B cell (primary cell): ENCODE data around the gene ARHGEF10L. TPM values are rescaled to one million over a fixed set of nuclear protein-coding genes. Genes with fewer than 3 reads are reported as not detected.

Experiments
- ATAC-seq: fragments of 200-7000 bp; cut with Tn5 transposase; one replicate; pipeline ENCODE4 v1.10.0; 2021; ENCODE audit warnings: low read depth, mild to moderate bottlenecking, moderate number of reproducible peaks, moderate library complexity
- CTCF ChIA-PET: fragments of 350-600 bp; sonication (Branson Sonifier 250); formaldehyde crosslinking; loops from one replicate; lab custom pipeline; 2021; ENCODE audit warnings: antibody characterized with exemption, inconsistent platforms; lab: Charles Lee
- POLR2A ChIA-PET: fragments of 350-600 bp; sonication (Branson Sonifier 250); formaldehyde crosslinking; loops from one replicate; lab custom pipeline; 2021; ENCODE audit warnings: antibody characterized with exemption; lab: Charles Lee
- DNase-seq: peaks from one replicate; pipeline ENCODE4 v3.0.0; 2013
- H2AFZ ChIP-seq: 2 replicates; pipeline ENCODE4 v1.6.1; 2012; ENCODE audit warnings: mild to moderate bottlenecking, low read depth, low read length; ENCODE audit not compliant: insufficient read depth, poor library complexity, severe bottlenecking
- H3K27ac ChIP-seq, 2 donors: 1 replicate in 1 of 2; 2 replicates in 1 of 2; pipeline ENCODE4 v1.5.1; 2012 to 2013; ENCODE audit warnings: low read length in 2 of 2, mild to moderate bottlenecking in 2 of 2, moderate library complexity in 1 of 2
- H3K27me3 ChIP-seq, 4 experiments: fragments of 200-600 bp in 1 of 4; sonication (generic) in 1 of 4; replicated peaks in 1 of 4; 1 replicate in 2 of 4; 2 replicates in 2 of 4; pipeline versions ENCODE4 v1.6.1 to v1.7.0; 2013 to 2016; ENCODE audit warnings: low read length in 3 of 4, mild to moderate bottlenecking in 2 of 4, mixed read lengths in 1 of 4, moderate library complexity in 1 of 4; ENCODE audit not compliant: insufficient read depth in 4 of 4, control insufficient read depth in 3 of 4; ENCODE audit errors: control extremely low read depth in 1 of 4
- H3K36me3 ChIP-seq, 2 experiments: replicated peaks in 1 of 2; 1 replicate in 1 of 2; 2 replicates in 1 of 2; pipeline versions ENCODE4 v1.6.1 to v1.7.1; 2013; ENCODE audit warnings: low read length in 1 of 2; ENCODE audit not compliant: insufficient read depth in 2 of 2, control insufficient read depth in 1 of 2; ENCODE audit errors: control extremely low read depth in 1 of 2, extremely low read depth in 1 of 2
- H3K4me1 ChIP-seq, 2 donors: fragments of 200-600 bp in 1 of 2; sonication (generic) in 1 of 2; 1 replicate in 1 of 2; 2 replicates in 1 of 2; pipeline versions ENCODE4 v1.5.1 to v1.6.1; 2013 to 2017; ENCODE audit warnings: low read length in 2 of 2; ENCODE audit not compliant: control insufficient read depth in 2 of 2, insufficient read depth in 2 of 2
- H3K4me2 ChIP-seq: replicated peaks from 2 replicates; pipeline ENCODE3; 2012; ENCODE audit warnings: mild to moderate bottlenecking, low read depth, low read length; ENCODE audit not compliant: poor library complexity, severe bottlenecking
- H3K4me3 ChIP-seq, 5 experiments: fragments of 200-600 bp in 1 of 5; sonication (generic) in 1 of 5; 1 replicate in 3 of 5; 2 replicates in 2 of 5; pipeline versions ENCODE4 v1.5.1 to v1.7.0; 2011 to 2016; ENCODE audit warnings: low read length in 4 of 5, mild to moderate bottlenecking in 4 of 5, low read depth in 2 of 5, control low read depth in 1 of 5, moderate library complexity in 1 of 5; ENCODE audit not compliant: insufficient read depth in 1 of 5; ENCODE audit errors: control extremely low read depth in 1 of 5, extremely low read depth in 1 of 5
- H3K79me2 ChIP-seq: fragments of 200-600 bp; sonication (generic); one replicate; pipeline ENCODE4 v1.6.0; 2016; ENCODE audit warnings: low read length; ENCODE audit not compliant: control insufficient read depth, insufficient read depth
- H3K9ac ChIP-seq: fragments of 200-600 bp; sonication (generic); 2 replicates; pipeline ENCODE4 v1.6.1; 2017; ENCODE audit warnings: mild to moderate bottlenecking, low read length, moderate library complexity
- H3K9me3 ChIP-seq, 3 donors: one replicate each; pipeline versions ENCODE4 v1.6.1 to v1.7.1; 2013; ENCODE audit warnings: low read length in 2 of 3; ENCODE audit not compliant: control insufficient read depth in 2 of 3, insufficient read depth in 1 of 3; ENCODE audit errors: control extremely low read depth in 1 of 3
- H4K20me1 ChIP-seq: 2 replicates; pipeline ENCODE4 v1.6.0; 2012; ENCODE audit warnings: mild to moderate bottlenecking, low read length; ENCODE audit not compliant: insufficient read depth, control insufficient read depth, poor library complexity, severe bottlenecking
- H3K27ac Mint-ChIP-seq: one replicate; pipeline ENCODE4 v1.8.0; 2021; ENCODE audit warnings: mixed read lengths
- H3K27me3 Mint-ChIP-seq: one replicate; pipeline ENCODE4 v1.8.0; 2021; ENCODE audit warnings: mixed read lengths
- H3K4me1 Mint-ChIP-seq: one replicate; pipeline ENCODE4 v1.8.0; 2021; ENCODE audit warnings: mixed read lengths
- H3K4me3 Mint-ChIP-seq: one replicate; pipeline ENCODE4 v1.8.0; 2021; ENCODE audit warnings: mixed read lengths
- H3K9me3 Mint-ChIP-seq: one replicate; pipeline ENCODE4 v1.8.0; 2022; ENCODE audit warnings: mixed read lengths; ENCODE audit not compliant: insufficient read depth
- CTCF ChIP-seq: fragments of 200-600 bp; IDR thresholded peaks from one replicate; pipeline ENCODE4 v1.8.0; 2022; ENCODE audit warnings: antibody characterized with exemption, mild to moderate bottlenecking
- EZH2 ChIP-seq: IDR thresholded peaks from 2 replicates; pipeline ENCODE4 v1.6.1; 2012; ENCODE audit warnings: borderline replicate concordance, low read depth, mild to moderate bottlenecking, moderate library complexity, low read length; ENCODE audit not compliant: insufficient read depth, poor library complexity, severe bottlenecking
- WGBS: methylation state at CpG from one replicate; pipeline ENCODE4 v1.1.5; 2013; ENCODE audit warnings: missing lambda C conversion rate; ENCODE audit not compliant: insufficient coverage; 5-methylcytosine and 5-hydroxymethylcytosine counted together
- intact Hi-C: fragments of 100-400 bp; cut with micrococcal nuclease; formaldehyde crosslinking; loops from one replicate; pipeline ENCODE4 v1.10.0; 2022
- polyA plus RNA-seq: library from polyadenylated mRNA; depleted of rRNA; stranded (reverse); fragments of >200 nt; gene quantifications from 2 replicates; pipeline ENCODE4 v1.2.3, GENCODE V29; 2012
- total RNA-seq, 2 donors: library from RNA; stranded (reverse); fragments of 120-200 nt in 1 of 2; gene quantifications; 1 replicate in 1 of 2; 2 replicates in 1 of 2; pipeline versions ENCODE4 v1.2.3 to v1.2.4, GENCODE V29; 2013 to 2022

Gene ARHGEF10L
- total and polyA plus RNA-seq, 2 donors (not counting 1 experiment from before 2014, with no cell fraction given), result 2.0 to 4.9 TPM

GRCh38 chr1:17568014-17568900 lies 28.8 kb downstream of the ARHGEF10L start:
- H2AFZ ChIP-seq, result no peak overlapping the region
- H4K20me1 ChIP-seq, result no peaks in the 10 kb centered on the region
- no peak for TF ChIP-seq EZH2
- TF ChIP-seq CTCF, result no peak
- intact Hi-C loops, result no loop called here
- no peak overlapping the region for H3K4me3 Mint-ChIP-seq
- H3K27ac ChIP-seq, result no peak overlapping the region
- no peaks in the 10 kb centered on the region for H3K36me3 ChIP-seq
- POLR2A ChIA-PET, result no interaction called here
- H3K79me2 ChIP-seq, result no peaks in the 10 kb centered on the region
- DNase-seq, result no peak
- no peaks in the 10 kb centered on the region for H3K9me3 ChIP-seq
- no peaks in the 10 kb centered on the region for H3K4me1 Mint-ChIP-seq
- CTCF ChIA-PET, result interaction anchor here (1.7 kb wide), 1 partner anchor 66 kb away, joined by 5 read pairs; no protein-coding TSS in a partner anchor
- peaks cover 0 to 2% (median 0%) of the 10 kb centered on the region in 4 experiments for H3K27me3 ChIP-seq
- 93% methylated on average over 7 of the region's 11 CpGs for WGBS
- no peak overlapping the region for H3K4me2 ChIP-seq
- H3K4me3 ChIP-seq, result no peak overlapping the region
- H3K4me1 ChIP-seq, result no peaks in the 10 kb centered on the region
- H3K27ac Mint-ChIP-seq, result no peak overlapping the region
- no peak for ATAC-seq
- H3K9ac ChIP-seq, result no peak overlapping the region
- H3K9me3 Mint-ChIP-seq, result no peaks in the 10 kb centered on the region
- H3K27me3 Mint-ChIP-seq, result peaks cover 15% of the 10 kb centered on the region
